A549 (cell line): ENCODE measurements around the gene SDR39U1. TPM values are rescaled to one million over a fixed set of nuclear protein-coding genes. Genes with fewer than 3 reads are reported as not detected.
"Not testable (repeated sequence)": the region's sequence is repeated elsewhere in the genome, so short reads cannot be mapped to it uniquely, and the experiment has no call there.

ENCODE experiments used
- ATAC-seq, 2 experiments: fragments of 200-7000 bp in 1 of 2; fragments of >200 bp in 1 of 2; cut with Nextera tagmentation in 1 of 2; cut with Tn5 transposase in 1 of 2; 3 replicates each; pipeline versions ENCODE4 v1.8.0 to v1.9.1; 2018 to 2020; ENCODE audit warnings: mild to moderate bottlenecking in 1 of 2, moderate library complexity in 1 of 2
- CTCF ChIA-PET: fragments of 300-600 bp; sonication (Branson Sonifier 250); formaldehyde crosslinking; extraction: SDS; loops from one replicate; lab custom pipeline; 2021; ENCODE audit warnings: antibody characterized with exemption, inconsistent platforms; lab: Yijun Ruan, JAX
- POLR2A ChIA-PET: fragments of 350-600 bp; formaldehyde crosslinking; extraction: SDS; loops from one replicate; lab custom pipeline; 2021; ENCODE audit warnings: antibody characterized with exemption, inconsistent platforms; lab: Yijun Ruan, JAX
- DNase-seq, 2 experiments: peaks; one replicate each; pipeline versions ENCODE4 v3.0.0 to v3.0.0-alpha.2; 2011 to 2016; ENCODE audit warnings: low read depth in 1 of 2, low spot score in 1 of 2
- FAIRE-seq: peaks from 2 replicates; lab custom pipeline; 2011; peaks lifted over from hg19 to GRCh38; lab: Jason Lieb, UNC
- H3K27ac ChIP-seq, 2 experiments: fragments of >200 bp; sonication (Bioruptor Twin); formaldehyde crosslinking; 3 replicates each; pipeline ENCODE4 v1.5.1; 2016 to 2017
- H3K4me1 ChIP-seq: fragments of >200 bp; sonication (Bioruptor Twin); formaldehyde crosslinking; 3 replicates; pipeline ENCODE4 v1.6.1; 2016
- H3K4me2 ChIP-seq: fragments of >200 bp; sonication (Bioruptor Twin); formaldehyde crosslinking; 3 replicates; pipeline ENCODE4 v1.6.1; 2016
- H3K4me3 ChIP-seq: fragments of >200 bp; sonication (Bioruptor Twin); formaldehyde crosslinking; 3 replicates; pipeline ENCODE4 v1.5.1; 2016
- H3K9me3 ChIP-seq: fragments of >200 bp; sonication (Bioruptor Twin); formaldehyde crosslinking; 3 replicates; pipeline ENCODE4 v1.6.1; 2016
- CBX2 ChIP-seq: fragments of 200-600 bp; sonication (generic); IDR thresholded peaks from 2 replicates; pipeline ENCODE4 v1.6.1; 2016; ENCODE audit warnings: low read depth, mild to moderate bottlenecking, borderline replicate concordance
- CHD4 ChIP-seq: fragments of 200-600 bp; sonication (generic); IDR thresholded peaks from 2 replicates; pipeline ENCODE4 v1.6.1; 2016; ENCODE audit warnings: antibody characterized with exemption, mild to moderate bottlenecking, borderline replicate concordance
- EHMT2 ChIP-seq: fragments of 200-600 bp; sonication (generic); IDR thresholded peaks from 2 replicates; pipeline ENCODE4 v1.6.1; 2016; ENCODE audit warnings: antibody characterized with exemption, low read depth, mild to moderate bottlenecking, moderate library complexity
- EP300 ChIP-seq, 2 experiments: fragments of >200 bp; sonication (Bioruptor Twin); formaldehyde crosslinking; IDR thresholded peaks; 2 replicates in 1 of 2; 3 replicates in 1 of 2; pipeline ENCODE4 v1.6.1; 2016 to 2017
- ESRRA ChIP-seq: fragments of 150-350 bp; IDR thresholded peaks from 2 replicates; pipeline ENCODE4 v1.6.1; 2014; ENCODE audit warnings: mild to moderate bottlenecking, low read length, borderline replicate concordance
- GATA3 ChIP-seq: IDR thresholded peaks from 2 replicates; pipeline ENCODE4 v1.6.1; 2012; ENCODE audit warnings: borderline replicate concordance
- HOXA7 ChIP-seq: fragments of 250-450 bp; sonication (Bioruptor Pico); IDR thresholded peaks from 2 replicates; pipeline ENCODE4 v1.5.0; 2020; ENCODE audit warnings: mild to moderate bottlenecking, moderate library complexity
- JUN ChIP-seq, 2 experiments: fragments of >200 bp; sonication (Bioruptor Twin); formaldehyde crosslinking; IDR thresholded peaks; 2 replicates in 1 of 2; 3 replicates in 1 of 2; pipeline ENCODE4 v1.6.1; 2016 to 2017
- NFE2L2 ChIP-seq: fragments of 150-350 bp; conservative IDR thresholded peaks from 2 replicates; pipeline ENCODE4 v1.6.1; 2014; ENCODE audit warnings: low read length
- NPAS2 ChIP-seq: fragments of 250-450 bp; sonication (Bioruptor Pico); IDR thresholded peaks from 2 replicates; pipeline ENCODE4 v1.8.0; 2022; ENCODE audit warnings: mild to moderate bottlenecking, moderate library complexity, borderline replicate concordance
- POLR2A ChIP-seq: IDR thresholded peaks from 2 replicates; pipeline ENCODE4 v1.6.1; 2012; ENCODE audit warnings: mild to moderate bottlenecking, low read length
- RCOR1 ChIP-seq: fragments of 150-350 bp; IDR thresholded peaks from 2 replicates; pipeline ENCODE4 v1.6.1; 2014; ENCODE audit warnings: antibody characterized with exemption, low read length, low read depth
- RNF2 ChIP-seq: fragments of 200-600 bp; sonication (generic); IDR thresholded peaks from 2 replicates; pipeline ENCODE4 v1.6.1; 2016; ENCODE audit warnings: low read depth, mild to moderate bottlenecking, antibody characterized with exemption, moderate library complexity, borderline replicate concordance
- TP53 ChIP-seq: fragments of 250-450 bp; sonication (Bioruptor Pico); IDR thresholded peaks from 2 replicates; pipeline ENCODE4 v1.5.0; 2021; ENCODE audit warnings: mild to moderate bottlenecking, moderate library complexity
- WGBS: methylation state at CpG from one replicate; pipeline ENCODE4 v1.1.6; 2017; ENCODE audit errors: missing lambda C conversion rate; 5-methylcytosine and 5-hydroxymethylcytosine counted together
- polyA plus RNA-seq, 4 experiments: library from polyadenylated mRNA; depleted of rRNA in 3 of 4; stranded (reverse); fragments of >200 nt; fragmentation: RNase III in 1 of 4; extraction: RNeasy Plus Mini Kit Qiagen cat#74134 plus additional on column Dnase treatment in 1 of 4; gene quantifications; 2 replicates in 3 of 4; 3 replicates in 1 of 4; pipeline ENCODE4 v1.2.3, GENCODE V29; 2011 to 2017
- TF ChIP-seq, protein P1 (sequence below): fragments of 150-350 bp; IDR thresholded peaks from 2 replicates; pipeline ENCODE4 v1.6.1; 2014; ENCODE audit warnings: low read depth, mild to moderate bottlenecking, low read length
- TF ChIP-seq, protein P2 (sequence below): IDR thresholded peaks from 2 replicates; pipeline ENCODE4 v1.6.1; 2012
- TF ChIP-seq, protein P3 (sequence below): IDR thresholded peaks from 2 replicates; pipeline ENCODE4 v1.6.1; 2012; ENCODE audit warnings: low read depth, borderline replicate concordance
- TF ChIP-seq, protein P4 (sequence below): fragments of >200 bp; sonication (Bioruptor Twin); formaldehyde crosslinking; IDR thresholded peaks from 3 replicates; pipeline ENCODE4 v1.6.1; 2016

SDR39U1 gene
- polyA plus RNA-seq, 2 of the 4 experiments (the other 2 are of a cell fraction), result 57.3 to 61.1 TPM

DNA sequence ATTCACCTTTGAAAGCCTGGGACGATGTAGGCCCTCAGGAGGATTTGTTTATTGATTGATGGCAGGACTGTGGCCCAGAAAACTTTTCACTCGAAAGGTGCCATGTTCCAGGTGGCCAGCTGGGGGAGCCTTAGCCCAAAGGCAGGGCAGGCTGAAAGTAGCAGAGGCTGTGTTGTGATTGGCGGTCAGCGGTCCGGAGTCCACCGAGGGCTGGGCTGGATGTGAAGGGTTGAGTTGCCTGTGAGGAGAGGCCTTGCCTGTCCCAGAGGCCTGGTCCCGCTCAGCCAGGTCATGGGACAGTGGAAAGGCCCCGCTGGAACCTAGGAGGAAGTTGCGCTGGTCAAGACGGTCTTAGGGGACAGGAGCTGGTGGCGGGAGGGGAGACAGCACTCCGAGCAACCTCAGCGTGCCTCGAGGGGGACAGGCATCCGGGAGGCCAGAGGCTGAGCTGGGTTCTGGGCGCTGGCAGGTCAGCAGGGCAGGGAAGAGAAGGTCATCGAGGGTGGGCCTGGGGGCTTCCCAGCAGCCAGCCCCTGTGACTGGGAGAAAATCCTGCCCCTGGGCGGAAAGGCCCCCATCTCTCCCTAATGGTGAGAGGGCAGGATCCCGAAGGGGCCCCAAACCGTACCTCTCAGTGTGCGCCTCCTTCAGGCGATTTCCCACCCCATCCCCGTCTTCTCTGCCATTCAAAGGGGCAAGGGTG, 39.2 kb upstream of the SDR39U1 start (continued):
- TF ChIP-seq, protein P1, sequence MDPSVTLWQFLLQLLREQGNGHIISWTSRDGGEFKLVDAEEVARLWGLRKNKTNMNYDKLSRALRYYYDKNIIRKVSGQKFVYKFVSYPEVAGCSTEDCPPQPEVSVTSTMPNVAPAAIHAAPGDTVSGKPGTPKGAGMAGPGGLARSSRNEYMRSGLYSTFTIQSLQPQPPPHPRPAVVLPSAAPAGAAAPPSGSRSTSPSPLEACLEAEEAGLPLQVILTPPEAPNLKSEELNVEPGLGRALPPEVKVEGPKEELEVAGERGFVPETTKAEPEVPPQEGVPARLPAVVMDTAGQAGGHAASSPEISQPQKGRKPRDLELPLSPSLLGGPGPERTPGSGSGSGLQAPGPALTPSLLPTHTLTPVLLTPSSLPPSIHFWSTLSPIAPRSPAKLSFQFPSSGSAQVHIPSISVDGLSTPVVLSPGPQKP, result no peak

DNA sequence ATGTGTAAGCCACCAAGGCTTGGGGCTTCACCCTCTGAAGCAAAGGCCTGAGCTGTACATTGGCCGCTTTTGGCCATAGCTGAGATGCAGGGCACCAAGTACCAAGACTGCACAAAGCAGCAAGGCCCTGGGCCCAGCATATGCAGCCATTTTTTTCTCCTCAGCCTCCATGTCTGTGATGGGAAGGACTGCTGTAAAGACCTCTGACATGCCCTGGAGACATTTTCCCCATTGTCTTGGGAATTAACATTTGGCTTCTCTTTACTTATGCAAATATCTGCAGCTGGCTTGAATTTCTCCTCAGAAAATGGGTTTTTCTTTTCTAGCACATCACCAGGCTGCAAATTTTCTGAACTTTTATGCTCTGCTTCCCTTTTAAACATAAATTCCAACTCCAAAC, 37.4 kb upstream of the SDR39U1 start:
- POLR2A ChIA-PET, ATAC-seq, H3K9me3 ChIP-seq, H3K4me3 ChIP-seq, H3K4me1 ChIP-seq, FAIRE-seq, H3K4me2 ChIP-seq, DNase-seq, H3K27ac ChIP-seq: not testable (repeated sequence)
- CTCF ChIA-PET, result interaction anchor here (0.5 kb wide), 1 partner anchor 24 kb away, joined by 3 read pairs; no protein-coding TSS in a partner anchor
- 0% methylated on average over 1 of the region's 1 CpG for WGBS

DNA sequence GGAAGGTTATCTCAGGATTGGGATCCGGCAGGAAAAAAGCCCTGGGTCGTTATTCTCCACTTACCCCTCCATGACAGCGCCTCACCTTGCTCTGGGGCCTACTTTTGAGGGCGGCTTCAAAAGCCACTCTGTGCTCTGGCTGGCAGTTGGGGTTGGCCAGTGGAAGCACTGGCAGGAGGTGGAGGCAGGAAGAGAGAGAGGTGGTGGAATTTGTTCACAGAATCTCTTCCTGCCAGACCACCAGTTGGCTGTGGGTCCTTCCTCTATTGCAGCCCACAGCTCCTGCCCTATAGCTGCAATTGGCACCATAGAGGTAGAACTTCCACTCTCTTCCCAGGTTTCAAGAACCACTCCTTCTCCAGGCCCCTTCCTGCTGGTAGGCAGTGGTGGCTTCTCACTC, 32.7 kb upstream of the SDR39U1 start:
- FAIRE-seq (no peak), ATAC-seq (no peak), DNase-seq (no peak)
- Histone ChIP-seq H3K4me3 (no peak overlapping the region), H3K4me1 (no peaks in the 10 kb centered on the region), H3K4me2 (no peak overlapping the region), H3K27ac (no peak overlapping the region), H3K9me3 (no peaks in the 10 kb centered on the region)
- CTCF ChIA-PET, result interaction anchor here (1.0 kb wide), 1 partner anchor 10 kb away, joined by 3 read pairs; no protein-coding TSS in a partner anchor
- TF ChIP-seq RCOR1, result no peak
- no peak for TF ChIP-seq NPAS2
- TF ChIP-seq, protein P2, sequence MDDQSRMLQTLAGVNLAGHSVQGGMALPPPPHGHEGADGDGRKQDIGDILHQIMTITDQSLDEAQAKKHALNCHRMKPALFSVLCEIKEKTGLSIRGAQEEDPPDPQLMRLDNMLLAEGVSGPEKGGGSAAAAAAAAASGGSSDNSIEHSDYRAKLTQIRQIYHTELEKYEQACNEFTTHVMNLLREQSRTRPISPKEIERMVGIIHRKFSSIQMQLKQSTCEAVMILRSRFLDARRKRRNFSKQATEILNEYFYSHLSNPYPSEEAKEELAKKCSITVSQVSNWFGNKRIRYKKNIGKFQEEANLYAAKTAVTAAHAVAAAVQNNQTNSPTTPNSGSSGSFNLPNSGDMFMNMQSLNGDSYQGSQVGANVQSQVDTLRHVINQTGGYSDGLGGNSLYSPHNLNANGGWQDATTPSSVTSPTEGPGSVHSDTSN, result no peak
- TF ChIP-seq CBX2, result no peak
- TF ChIP-seq GATA3, result no peak
- TF ChIP-seq EP300 (IDR thresholded peaks at IDR 0.05), result no peak
- TF ChIP-seq JUN (IDR thresholded peaks at IDR 0.05), result no peak
- TF ChIP-seq, protein P3, sequence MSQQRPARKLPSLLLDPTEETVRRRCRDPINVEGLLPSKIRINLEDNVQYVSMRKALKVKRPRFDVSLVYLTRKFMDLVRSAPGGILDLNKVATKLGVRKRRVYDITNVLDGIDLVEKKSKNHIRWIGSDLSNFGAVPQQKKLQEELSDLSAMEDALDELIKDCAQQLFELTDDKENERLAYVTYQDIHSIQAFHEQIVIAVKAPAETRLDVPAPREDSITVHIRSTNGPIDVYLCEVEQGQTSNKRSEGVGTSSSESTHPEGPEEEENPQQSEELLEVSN, result no peak
- TF ChIP-seq POLR2A, result no peak
- TF ChIP-seq HOXA7 (CRISPR knock-in tag), result no peak
- no peak for TF ChIP-seq NFE2L2
- TF ChIP-seq RNF2, result no peak
- TF ChIP-seq, protein P4, sequence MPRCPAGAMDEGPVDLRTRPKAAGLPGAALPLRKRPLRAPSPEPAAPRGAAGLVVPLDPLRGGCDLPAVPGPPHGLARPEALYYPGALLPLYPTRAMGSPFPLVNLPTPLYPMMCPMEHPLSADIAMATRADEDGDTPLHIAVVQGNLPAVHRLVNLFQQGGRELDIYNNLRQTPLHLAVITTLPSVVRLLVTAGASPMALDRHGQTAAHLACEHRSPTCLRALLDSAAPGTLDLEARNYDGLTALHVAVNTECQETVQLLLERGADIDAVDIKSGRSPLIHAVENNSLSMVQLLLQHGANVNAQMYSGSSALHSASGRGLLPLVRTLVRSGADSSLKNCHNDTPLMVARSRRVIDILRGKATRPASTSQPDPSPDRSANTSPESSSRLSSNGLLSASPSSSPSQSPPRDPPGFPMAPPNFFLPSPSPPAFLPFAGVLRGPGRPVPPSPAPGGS, result no peak
- TF ChIP-seq CHD4, result no peak
- TF ChIP-seq TP53 (CRISPR knock-in tag), result no peak
- TF ChIP-seq, protein P1, result no peak
- no peak for TF ChIP-seq EHMT2
- TF ChIP-seq ESRRA, result no peak
- POLR2A ChIA-PET, result no interaction called here
- WGBS, result 43% methylated on average over 4 of the region's 4 CpGs
